PC-9 (cell line): ENCODE measurements around the gene AQP12A. TPM values are rescaled to one million over a fixed set of nuclear protein-coding genes. Genes with fewer than 3 reads are reported as not detected.

ENCODE experiments used
- BruUV-seq: library from RNA; stranded (reverse); fragments of 400-500 nt; replicated peaks from 2 replicates; lab custom pipeline; 2021; lab: Mats Ljungman, UMichigan
- CTCF ChIA-PET: fragments of 300-600 bp; sonication (Branson Sonifier 250); formaldehyde crosslinking; loops from one replicate; lab custom pipeline; 2022; ENCODE audit warnings: antibody characterized with exemption; lab: Charles Lee
- POLR2A ChIA-PET: fragments of 300-600 bp; sonication (Branson Sonifier 250); formaldehyde crosslinking; loops from one replicate; lab custom pipeline; 2022; ENCODE audit warnings: antibody characterized with exemption; ENCODE audit not compliant: unreplicated experiment; lab: Charles Lee
- DNase-seq, 2 experiments: peaks; one replicate each; pipeline versions ENCODE4 v3.0.0 to v3.0.0-alpha.2; 2015 to 2022; ENCODE audit warnings: mixed read lengths in 1 of 2
- H2AFZ ChIP-seq: fragments of 200-600 bp; sonication (generic); 2 replicates; pipeline ENCODE4 v1.8.1; 2017; ENCODE audit warnings: antibody characterized with exemption
- H3F3A ChIP-seq: fragments of 200-600 bp; sonication (generic); 2 replicates; pipeline ENCODE4 v1.8.1; 2017; ENCODE audit warnings: antibody characterized with exemption, mild to moderate bottlenecking, low read depth; ENCODE audit not compliant: insufficient read depth
- H3K27ac ChIP-seq: fragments of 200-600 bp; sonication (generic); 2 replicates; pipeline ENCODE4 v1.6.1; 2016; ENCODE audit warnings: mixed run types
- H3K27me3 ChIP-seq: fragments of 200-600 bp; sonication (generic); 2 replicates; pipeline ENCODE4 v1.6.1; 2016; ENCODE audit warnings: low read depth, mixed run types; ENCODE audit not compliant: insufficient read depth
- H3K36me3 ChIP-seq: fragments of 200-600 bp; sonication (generic); 2 replicates; pipeline ENCODE4 v1.6.1; 2016; ENCODE audit warnings: low read depth, mixed run types
- H3K4me1 ChIP-seq: fragments of 200-600 bp; sonication (generic); replicated peaks from 2 replicates; pipeline ENCODE4 v1.6.1; 2016; ENCODE audit warnings: mixed run types; ENCODE audit not compliant: insufficient read depth
- H3K4me2 ChIP-seq: fragments of 200-600 bp; sonication (generic); 2 replicates; pipeline ENCODE4 v1.6.1; 2017; ENCODE audit warnings: mixed run types
- H3K4me3 ChIP-seq: fragments of 200-600 bp; sonication (generic); 2 replicates; pipeline ENCODE4 v1.6.1; 2016; ENCODE audit warnings: mixed run types
- H3K79me2 ChIP-seq: fragments of 200-600 bp; sonication (generic); 2 replicates; pipeline ENCODE4 v1.6.1; 2017; ENCODE audit warnings: low read depth, mixed run types
- H3K9me2 ChIP-seq: fragments of 200-600 bp; sonication (generic); 2 replicates; pipeline ENCODE4 v1.8.1; 2017; ENCODE audit warnings: mild to moderate bottlenecking; ENCODE audit not compliant: insufficient read depth
- H3K9me3 ChIP-seq: fragments of 200-600 bp; sonication (generic); 2 replicates; pipeline ENCODE4 v1.8.1; 2016; ENCODE audit warnings: low read depth; ENCODE audit not compliant: insufficient read depth
- H4K20me1 ChIP-seq: fragments of 200-600 bp; sonication (generic); 2 replicates; pipeline ENCODE4 v1.8.1; 2017; ENCODE audit not compliant: insufficient read depth
- EZH2 ChIP-seq: fragments of 200-600 bp; sonication (generic); IDR thresholded peaks from 2 replicates; pipeline ENCODE4 v1.8.0; 2017; ENCODE audit warnings: antibody characterized with exemption, low read depth
- intact Hi-C: fragments of 100-400 bp; cut with micrococcal nuclease; formaldehyde crosslinking; loops from one replicate; pipeline ENCODE4 v1.10.0; 2022; ENCODE audit not compliant: unreplicated experiment
- total RNA-seq: library from RNA; stranded (reverse); gene quantifications from 2 replicates; pipeline ENCODE4 v1.2.3, GENCODE V29; 2021
- TF ChIP-seq, protein P1 (sequence below): fragments of 200-600 bp; sonication (generic); conservative IDR thresholded peaks from 2 replicates; pipeline ENCODE4 v1.6.1; 2017; ENCODE audit warnings: mixed run types, antibody characterized with exemption, mild to moderate bottlenecking, moderate library complexity

The AQP12A gene
- total RNA-seq, 1 experiment from 2014 or later: not detected

- Histone ChIP-seq H3K27me3 (peaks cover 98% of the 10 kb centered on the region), H3F3A (no peaks in the 10 kb centered on the region), H4K20me1 (peaks cover 2% of the 10 kb centered on the region), H3K4me3 (no peak overlapping the region), H3K9me2 (no peaks in the 10 kb centered on the region), H3K27ac (no peak overlapping the region), H3K36me3 (no peaks in the 10 kb centered on the region), H3K4me2 (no peak overlapping the region), H3K9me3 (no peaks in the 10 kb centered on the region), H3K4me1 (no peaks in the 10 kb centered on the region), H3K79me2 (no peaks in the 10 kb centered on the region), H2AFZ (no peak overlapping the region)
- BruUV-seq: no TSS peak
- ChIA-PET POLR2A (interaction anchor here (0.5 kb wide), 1 partner anchor 180 kb away, joined by 8 read pairs; no protein-coding TSS in a partner anchor), CTCF (no interaction called here)
- no peak for DNase-seq
- intact Hi-C loops: no loop called here
- TF ChIP-seq, protein P1, sequence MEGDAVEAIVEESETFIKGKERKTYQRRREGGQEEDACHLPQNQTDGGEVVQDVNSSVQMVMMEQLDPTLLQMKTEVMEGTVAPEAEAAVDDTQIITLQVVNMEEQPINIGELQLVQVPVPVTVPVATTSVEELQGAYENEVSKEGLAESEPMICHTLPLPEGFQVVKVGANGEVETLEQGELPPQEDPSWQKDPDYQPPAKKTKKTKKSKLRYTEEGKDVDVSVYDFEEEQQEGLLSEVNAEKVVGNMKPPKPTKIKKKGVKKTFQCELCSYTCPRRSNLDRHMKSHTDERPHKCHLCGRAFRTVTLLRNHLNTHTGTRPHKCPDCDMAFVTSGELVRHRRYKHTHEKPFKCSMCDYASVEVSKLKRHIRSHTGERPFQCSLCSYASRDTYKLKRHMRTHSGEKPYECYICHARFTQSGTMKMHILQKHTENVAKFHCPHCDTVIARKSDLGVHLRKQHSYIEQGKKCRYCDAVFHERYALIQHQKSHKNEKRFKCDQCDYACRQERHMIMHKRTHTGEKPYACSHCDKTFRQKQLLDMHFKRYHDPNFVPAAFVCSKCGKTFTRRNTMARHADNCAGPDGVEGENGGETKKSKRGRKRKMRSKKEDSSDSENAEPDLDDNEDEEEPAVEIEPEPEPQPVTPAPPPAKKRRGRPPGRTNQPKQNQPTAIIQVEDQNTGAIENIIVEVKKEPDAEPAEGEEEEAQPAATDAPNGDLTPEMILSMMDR: no peak
- no peak for TF ChIP-seq EZH2
Observed at GRCh38 chr2:240713071-240713927, 21.6 kb downstream of the AQP12A start.

DNA sequence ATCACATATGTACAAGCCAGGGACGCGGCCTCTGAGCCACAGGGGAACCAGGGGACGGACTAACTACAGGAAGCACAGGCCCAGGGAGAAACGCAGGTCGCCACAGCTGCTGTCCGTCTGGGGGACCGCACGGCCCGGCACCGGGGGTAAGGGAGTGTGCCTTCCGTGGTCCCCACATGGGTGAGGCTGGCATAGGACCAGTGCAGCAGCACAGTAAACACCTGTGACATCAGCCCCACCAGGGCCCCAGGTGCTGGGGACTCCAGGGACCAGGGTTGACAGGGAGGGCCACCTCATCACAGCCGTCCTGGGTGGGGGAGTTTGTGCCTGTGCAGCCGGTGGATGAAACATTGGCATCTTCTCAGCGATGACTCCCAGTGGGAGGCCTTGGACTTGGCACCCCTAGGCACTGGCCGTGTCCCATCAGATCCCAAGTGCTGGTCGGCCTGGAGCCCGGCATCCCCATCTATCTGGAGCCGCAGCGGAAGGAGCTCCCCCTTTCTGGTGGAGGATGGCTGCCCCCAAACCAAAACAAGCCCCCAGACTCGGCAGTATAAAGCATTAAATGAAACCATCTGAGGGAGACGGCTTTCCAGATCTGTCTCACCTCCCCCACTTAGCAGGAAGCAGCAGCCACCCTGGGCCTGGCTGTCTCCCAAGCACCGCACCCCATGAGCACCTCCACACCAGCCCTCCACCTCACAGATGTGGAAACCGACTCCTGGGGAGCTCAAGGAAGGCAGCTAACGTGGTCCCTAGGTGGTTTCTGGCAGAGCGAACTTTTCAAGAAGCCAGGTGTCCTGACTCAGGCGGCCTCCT, 22.5 kb downstream of the AQP12A start:
- Histone ChIP-seq H3K4me2 (no peak overlapping the region), H3K27me3 (peaks cover 98% of the 10 kb centered on the region), H3K36me3 (no peaks in the 10 kb centered on the region), H4K20me1 (peaks cover 2% of the 10 kb centered on the region), H3K27ac (no peak overlapping the region), H3K9me2 (no peaks in the 10 kb centered on the region), H3F3A (no peaks in the 10 kb centered on the region), H3K9me3 (no peaks in the 10 kb centered on the region), H3K4me1 (no peaks in the 10 kb centered on the region), H2AFZ (no peak overlapping the region), H3K79me2 (no peaks in the 10 kb centered on the region), H3K4me3 (no peak overlapping the region)
- TF ChIP-seq, protein P1: no peak
- no peak for DNase-seq
- BruUV-seq: no TSS peak
- intact Hi-C loops: no loop called here
- CTCF ChIA-PET: no interaction called here
- POLR2A ChIA-PET: interaction anchor here (0.5 to 0.6 kb wide), 3 partner anchors 91 to 230 kb away, joined by 3 to 16 read pairs (median 8); no protein-coding TSS in a partner anchor
